Right ventricle myocardium inferior (tissue), 1 donor: Measurements from ENCODE around the gene GOLGB1. TPM values are rescaled to one million over a fixed set of nuclear protein-coding genes. Genes with fewer than 3 reads are reported as not detected.
A peak's percentile ranks its signal among the peaks of the same experiment; 100 is the strongest.
"Not testable (repeated sequence)": the region's sequence is repeated elsewhere in the genome, so short reads cannot be mapped to it uniquely, and the experiment has no call there.

Source experiments
- ATAC-seq: fragments of 200-7000 bp; cut with Tn5 transposase; one replicate; pipeline ENCODE4 v1.9.1; 2020; ENCODE audit warnings: mild to moderate bottlenecking, moderate library complexity
- DNase-seq: peaks from one replicate; pipeline ENCODE4 v3.0.0; 2021; ENCODE audit errors: missing footprints
- intact Hi-C: fragments of 100-400 bp; cut with DNase I; formaldehyde crosslinking; loops from one replicate; pipeline ENCODE4 v1.11.0; 2022
- total RNA-seq: library from RNA; stranded (reverse); fragmentation: NEBNext Ultra II Directional; extraction: Animal tissue kit (Norgen Biotek cat#: 25700); gene quantifications from one replicate; pipeline ENCODE4 v1.2.1, GENCODE V29; 2021
- donor health status: DM: no; HTN: yes; CAD: no; lungs with severe emphysema.

GOLGB1 gene
- total RNA-seq, 1 donor from 2014 or later = 47.5 TPM

DNA sequence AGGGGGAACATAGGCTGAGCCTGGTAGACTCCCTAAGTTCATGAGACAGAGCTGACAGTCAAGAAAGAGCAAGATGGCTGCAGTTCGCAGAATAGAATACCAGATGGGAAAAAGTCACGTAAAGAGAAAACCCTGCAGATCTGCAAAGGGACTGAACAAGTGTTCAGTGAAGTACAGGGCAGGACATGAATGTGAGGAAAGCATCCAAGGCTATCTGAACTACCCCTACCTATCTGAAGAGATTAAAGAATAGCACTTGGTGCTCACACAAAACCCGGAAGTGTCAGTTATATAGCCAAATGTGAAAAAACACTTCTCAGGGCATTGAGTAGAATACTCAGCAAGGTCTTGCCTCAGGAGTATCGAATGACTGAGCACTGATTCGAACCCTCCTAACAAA, 44.0 kb downstream of the GOLGB1 start:
- intact Hi-C loops = no loop called here
- DNase-seq (no peak), ATAC-seq (peak; percentile 28)

DNA sequence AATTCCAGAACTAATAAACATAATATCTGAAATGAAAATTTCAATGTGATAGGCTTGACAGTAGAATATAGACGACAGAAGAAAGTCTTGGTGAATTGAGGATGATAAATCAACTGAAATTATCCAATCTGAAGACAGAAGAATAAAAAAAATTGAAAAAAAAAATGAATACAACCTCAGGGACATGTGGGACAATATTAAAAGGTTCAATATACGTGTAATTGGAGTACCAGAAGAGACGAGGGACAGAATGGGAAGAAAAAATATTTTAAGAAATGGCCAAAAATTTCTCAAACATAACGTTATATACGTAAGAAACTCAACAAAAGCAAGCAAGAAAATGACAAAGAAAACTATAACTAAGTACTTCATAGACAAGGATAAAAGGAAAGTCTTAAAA, 45.6 kb downstream of the GOLGB1 start:
- intact Hi-C loops = no loop called here
- ATAC-seq (no peak), DNase-seq (no peak)

DNA sequence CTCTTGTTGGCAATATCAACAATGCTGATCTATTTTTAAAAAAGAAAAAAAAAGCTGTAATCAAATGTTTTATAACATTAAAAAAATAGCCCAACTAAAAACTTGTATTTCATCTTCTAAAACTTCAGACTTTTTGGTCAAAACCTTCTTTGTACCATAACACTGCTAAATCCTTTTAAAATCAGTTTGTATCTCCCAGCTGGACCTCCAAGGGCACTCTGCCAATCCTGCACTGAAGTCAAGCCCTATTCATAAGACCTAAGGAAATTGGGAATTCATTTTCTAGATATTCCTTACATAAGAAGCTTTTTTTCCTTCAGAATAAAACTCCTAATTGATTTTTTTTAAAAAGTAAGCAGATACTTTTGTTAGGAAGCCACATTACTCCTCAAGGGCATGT, 50.6 kb downstream of the GOLGB1 start:
- no peak for DNase-seq
- peak; percentile 41 for ATAC-seq
- intact Hi-C loops = loop anchor here (5.0 kb wide), 1 partner anchor 48 kb away; the partner anchor contains the start of gene GOLGB1

DNA sequence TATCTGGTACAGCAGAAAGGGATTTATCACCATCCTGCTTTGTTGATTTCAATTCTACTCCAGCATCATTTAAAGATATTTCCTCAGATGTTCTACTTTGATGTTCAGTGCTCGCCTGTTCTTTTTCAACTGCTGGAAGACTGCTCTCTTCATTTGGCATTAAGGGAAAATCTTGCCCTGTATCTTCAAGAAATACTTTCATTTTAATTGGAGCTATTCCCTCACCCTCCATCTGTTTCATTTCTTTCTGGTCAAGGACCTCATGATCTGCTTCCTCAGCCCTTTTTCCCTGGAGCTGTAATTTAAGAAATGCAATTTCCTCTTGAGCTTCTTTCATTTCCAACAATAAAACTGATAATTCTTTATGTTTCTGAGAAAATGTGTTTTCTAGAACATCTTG, 51.1 kb downstream of the GOLGB1 start:
- intact Hi-C loops = loop anchor here (5.0 kb wide), 1 partner anchor 49 kb away; the partner anchor contains the start of gene GOLGB1
- ATAC-seq = peak; percentile 78
- no peak for DNase-seq

DNA sequence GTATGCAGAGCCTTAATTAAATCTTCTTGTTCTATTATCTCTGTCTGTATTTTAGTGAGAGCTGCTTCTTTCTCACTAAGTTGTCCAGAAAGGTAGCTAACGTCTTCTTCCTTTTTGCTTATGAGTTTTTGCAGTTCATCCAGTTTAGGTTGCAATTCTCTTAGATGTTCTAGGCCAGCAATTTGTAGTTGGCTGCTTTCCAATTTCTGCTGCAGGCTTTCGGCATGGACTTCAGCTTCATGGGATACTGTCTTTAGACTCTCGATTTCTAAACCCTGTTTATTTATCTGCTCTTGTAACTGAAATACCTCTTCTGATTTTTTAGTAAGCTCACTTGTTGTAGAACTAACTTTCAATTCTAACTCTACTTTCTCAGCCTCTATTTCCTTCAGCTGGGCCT, 53.4 kb downstream of the GOLGB1 start:
- ATAC-seq (no peak), DNase-seq (no peak)
- intact Hi-C loops = loop anchor here (5.0 kb wide), 1 partner anchor 51 kb away; the partner anchor contains the start of gene GOLGB1

DNA sequence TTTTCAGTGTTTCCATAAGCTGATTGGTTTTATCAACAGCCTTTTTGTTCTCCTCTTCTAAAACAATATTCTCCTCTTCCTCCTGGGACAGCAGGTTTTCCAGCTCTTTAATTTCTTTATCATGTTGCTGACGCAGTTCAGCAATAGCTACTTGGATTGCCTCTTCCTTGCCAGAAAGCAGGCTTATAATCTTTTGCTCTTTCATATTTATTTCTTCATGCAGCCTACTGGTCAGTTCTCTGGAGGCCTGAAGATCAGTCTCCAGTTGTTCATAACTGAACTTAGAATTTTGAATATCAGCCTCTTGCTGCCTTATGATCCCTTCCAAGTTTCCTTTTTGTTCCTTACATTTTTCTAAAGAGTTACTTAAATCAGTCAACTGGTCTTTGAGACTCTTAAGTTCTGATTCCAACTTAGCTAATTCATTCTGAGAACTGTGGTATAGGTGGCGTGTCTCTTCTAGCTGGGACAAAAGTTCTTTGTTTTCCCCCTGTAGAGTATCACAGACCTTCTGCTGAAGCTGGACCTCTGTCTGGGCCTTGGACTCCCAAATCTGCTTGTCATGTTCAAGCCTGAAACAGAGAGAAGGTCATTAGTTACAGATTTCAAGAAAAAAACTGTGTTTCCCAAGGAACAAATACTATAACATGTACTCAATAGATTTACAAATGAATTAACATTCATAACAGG, 57.4 kb downstream of the GOLGB1 start:
- ATAC-seq = peak; percentile 91
- DNase-seq = no peak
- intact Hi-C loops = no loop called here

DNA sequence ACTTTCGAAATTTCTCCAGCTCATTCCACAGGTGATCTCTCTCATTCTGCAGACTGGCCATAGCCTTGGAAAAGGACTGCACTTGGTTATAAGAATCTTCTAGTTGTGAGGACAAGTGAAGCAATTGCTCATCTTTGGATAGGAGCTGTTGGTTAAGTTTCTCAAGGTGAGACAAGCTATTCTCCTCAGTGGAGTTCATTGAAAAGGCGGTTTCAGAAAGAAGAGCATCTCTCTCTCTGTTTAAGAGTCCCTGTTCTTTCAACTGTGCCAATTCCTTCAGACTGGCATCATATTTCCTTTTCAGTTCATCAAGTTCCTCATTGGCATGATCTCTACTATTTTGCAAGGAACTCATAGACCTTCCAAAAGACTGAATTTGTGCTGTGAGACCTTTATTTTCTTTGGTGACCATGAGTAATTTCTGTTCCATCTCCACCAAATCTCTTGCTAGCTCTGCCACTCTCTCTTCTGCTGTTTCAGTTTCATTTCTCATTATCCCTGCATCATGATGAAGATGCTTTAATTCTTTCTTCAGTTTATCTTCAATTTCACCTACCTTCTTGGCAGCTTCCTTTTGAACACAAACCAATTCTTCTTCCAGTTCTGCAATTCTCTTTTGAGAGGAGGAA, 58.6 kb downstream of the GOLGB1 start:
- DNase-seq (no peak), ATAC-seq (no peak)

DNA sequence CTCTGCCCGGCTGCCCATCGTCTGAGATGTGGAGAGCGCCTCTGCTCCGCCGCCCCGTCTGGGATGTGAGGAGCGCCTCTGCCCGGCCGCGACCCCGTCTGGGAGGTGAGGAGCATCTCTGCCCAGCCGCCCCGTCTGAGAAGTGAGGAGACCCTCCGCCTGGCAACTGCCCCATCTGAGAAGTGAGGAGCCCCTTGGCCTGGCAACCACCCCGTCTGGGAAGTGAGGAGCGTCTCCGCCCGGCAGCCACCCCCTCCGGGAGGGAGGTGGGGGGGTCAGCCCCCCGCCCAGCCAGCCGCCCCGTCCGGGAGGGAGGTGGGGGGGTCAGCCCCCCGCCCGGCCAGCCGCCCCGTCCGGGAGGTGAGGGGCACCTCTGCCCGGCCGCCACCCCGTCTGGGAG, 60.8 kb downstream of the GOLGB1 start:
- intact Hi-C loops = not testable (repeated sequence)

More for the DNA sequence above, 58.6 kb downstream of the GOLGB1 start:
- intact Hi-C loops = no loop called here

DNA sequence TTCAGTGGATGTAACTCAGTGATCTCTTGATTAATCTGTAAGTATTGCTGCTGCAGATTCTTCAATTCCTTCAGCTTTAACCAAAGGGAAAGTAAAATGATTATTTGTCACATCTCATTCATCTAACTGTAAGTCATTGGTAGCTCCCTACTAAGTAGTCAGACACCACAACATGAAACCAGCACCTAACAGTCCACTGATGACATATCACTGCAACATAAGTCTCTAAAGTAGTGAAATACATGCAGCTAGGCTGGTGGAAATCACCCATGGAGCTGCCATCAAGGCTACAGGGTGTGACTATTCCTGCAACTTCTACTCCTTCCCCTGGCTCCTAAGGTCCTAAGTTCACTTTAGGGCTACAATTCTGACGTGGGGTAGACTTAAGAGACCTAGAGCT, 67.7 kb downstream of the GOLGB1 start:
- no peak for DNase-seq
- no peak for ATAC-seq
- intact Hi-C loops = no loop called here

More for the DNA sequence above, 60.8 kb downstream of the GOLGB1 start:
- not testable (repeated sequence) for ATAC-seq, DNase-seq

DNA sequence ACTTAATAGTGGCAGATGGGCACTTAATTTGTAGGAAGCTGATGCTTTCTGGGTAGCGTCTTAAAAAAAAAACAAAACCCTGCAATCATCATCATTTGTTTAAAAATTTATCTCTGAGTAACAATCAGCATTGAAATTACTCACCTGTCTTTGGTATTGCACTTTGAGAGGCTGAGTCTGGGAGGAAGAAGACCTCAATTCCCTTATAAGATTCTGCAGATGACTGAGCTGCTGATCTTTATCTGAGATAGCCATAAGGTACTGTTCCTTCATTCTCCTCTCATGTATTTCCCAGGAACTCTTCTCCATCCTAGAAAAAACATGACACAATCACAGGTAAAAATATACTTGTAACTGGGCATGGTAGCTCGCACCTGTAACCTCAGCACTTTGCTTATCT, 72.4 kb downstream of the GOLGB1 start:
- intact Hi-C loops = no loop called here
- DNase-seq (no peak), ATAC-seq (no peak)

DNA sequence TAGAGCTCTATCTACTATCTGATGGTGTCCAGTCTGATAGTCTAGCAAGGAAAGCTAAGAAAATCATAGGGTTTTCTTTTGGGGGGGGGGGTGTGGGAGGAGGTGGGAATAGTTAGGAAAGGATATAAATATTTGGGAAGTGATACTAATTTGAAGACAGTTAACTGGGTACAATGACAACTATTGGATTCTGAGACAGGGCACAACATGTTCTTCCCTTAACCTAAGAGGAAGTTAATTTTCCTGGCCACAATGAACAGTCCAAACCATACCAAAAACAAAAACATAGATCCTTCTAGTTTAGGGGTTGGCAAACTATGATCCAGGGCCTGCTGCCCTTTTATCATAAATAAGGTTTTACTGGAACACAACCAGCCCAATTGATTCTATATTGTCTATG, 78.9 kb downstream of the GOLGB1 start:
- intact Hi-C loops = no loop called here

DNA sequence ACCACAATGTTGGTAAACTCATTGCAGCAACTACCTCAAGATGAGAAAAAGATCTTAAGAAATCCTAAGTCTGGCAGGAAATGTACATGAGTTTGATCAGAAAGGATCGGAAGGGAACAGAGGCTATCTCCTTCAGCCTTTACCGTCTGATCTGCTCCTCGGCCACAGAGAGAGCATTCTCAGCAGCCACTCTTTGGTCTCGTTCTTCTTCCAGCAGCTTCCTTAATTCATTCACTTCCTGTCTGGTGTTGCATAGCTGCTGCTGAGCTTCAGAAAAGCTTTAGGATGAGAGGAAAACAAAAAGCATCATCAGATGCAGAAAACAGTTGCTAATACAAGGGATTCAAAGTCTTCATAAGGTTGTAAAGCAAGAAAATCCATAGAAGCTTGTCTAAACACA, 82.2 kb downstream of the GOLGB1 start:
- intact Hi-C loops = no loop called here
- DNase-seq = no peak
- ATAC-seq = no peak

More for the DNA sequence above, 78.9 kb downstream of the GOLGB1 start:
- DNase-seq (no peak), ATAC-seq (peak; percentile 57)

DNA sequence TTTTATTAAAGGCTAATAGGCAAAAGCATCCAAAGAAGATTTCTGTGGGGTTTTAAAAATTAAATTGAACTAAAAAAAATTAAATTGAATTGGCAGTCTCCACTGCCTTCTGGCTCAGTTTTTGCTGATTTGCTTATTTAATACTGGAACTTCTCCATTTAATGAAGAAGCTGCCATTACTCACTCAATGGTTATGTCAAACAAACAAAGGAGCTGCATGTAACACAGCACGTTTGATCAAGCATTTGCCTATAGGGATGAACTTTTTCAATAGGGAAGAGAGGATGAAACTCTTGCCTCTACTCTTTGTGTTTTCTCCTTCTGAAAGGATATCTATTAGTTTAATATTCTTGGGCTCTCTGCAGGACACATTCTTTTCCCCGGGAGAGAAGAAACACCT, 84.1 kb downstream of the GOLGB1 start:
- intact Hi-C loops = no loop called here
- ATAC-seq (no peak), DNase-seq (no peak)

DNA sequence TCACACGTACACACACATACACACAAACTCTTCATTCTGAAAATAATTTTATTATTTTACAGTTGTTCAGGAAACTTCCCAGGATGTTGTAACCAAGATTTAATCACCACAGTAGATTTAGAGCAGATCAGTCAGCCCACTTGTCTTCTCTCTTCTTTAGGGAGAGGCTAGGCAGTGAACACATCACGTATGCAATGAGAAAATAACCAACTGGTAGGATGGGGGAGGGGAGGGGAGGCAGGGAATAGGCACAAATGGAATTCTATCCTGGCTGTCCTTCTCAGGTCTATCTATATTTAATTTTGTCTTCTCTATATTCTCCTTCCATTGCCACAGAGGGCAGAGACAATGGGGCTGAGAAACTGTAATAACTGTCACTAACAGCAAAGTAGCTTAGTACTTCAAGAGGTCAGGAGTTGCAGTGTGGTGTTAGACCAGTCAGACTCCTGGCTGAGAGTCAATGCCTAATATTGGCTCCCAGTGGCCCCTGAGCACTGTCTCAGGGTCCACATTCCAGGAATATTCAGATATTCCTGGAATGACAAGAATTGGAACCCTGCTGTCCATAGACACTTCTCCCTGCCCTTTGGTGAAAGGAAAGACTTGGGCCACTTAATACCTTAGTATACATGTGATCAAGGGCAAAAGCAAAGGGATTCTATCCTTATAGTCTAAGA, 86.2 kb downstream of the GOLGB1 start:
- DNase-seq (no peak), ATAC-seq (peak; percentile 45)
- intact Hi-C loops = no loop called here

DNA sequence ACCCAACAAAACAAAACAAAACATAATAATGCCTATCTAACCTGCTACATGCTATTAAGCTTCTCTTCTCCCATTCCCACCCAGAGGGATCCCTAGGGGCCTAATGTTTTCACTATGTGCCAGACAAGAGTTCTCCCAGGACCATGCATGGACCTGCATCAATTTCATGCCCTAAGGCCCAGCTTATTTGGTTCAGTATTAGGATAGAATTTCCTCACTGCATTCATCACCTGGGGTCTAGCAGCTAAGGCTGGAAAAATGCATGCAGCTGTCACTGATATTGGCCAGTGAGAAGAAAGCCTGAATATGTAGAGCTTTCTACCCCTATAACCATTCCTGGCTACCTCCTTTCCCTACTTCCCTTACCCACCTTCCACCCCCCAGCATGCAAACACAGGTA, 86.8 kb downstream of the GOLGB1 start:
- ATAC-seq (no peak), DNase-seq (no peak)
- intact Hi-C loops = no loop called here

DNA sequence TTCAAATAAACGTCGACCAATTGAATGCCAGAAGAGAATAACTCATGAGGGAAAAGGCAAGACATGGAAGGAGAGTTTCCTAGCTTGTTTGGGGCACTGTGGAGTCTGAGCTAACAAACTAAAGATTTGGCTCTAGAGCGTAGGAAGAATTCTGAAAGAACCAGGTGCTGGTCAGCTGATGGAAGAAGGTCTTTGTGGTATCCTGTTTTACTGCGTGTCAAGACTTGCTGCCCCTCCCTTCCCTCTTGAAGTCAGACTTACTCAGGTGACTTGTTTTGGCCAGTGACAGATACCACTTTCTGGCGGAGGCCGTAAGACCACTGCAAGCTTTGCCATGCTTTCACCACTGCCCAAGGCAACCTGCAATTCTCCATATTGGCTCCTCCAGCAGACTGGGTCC, 88.2 kb downstream of the GOLGB1 start:
- intact Hi-C loops = no loop called here
- ATAC-seq (no peak), DNase-seq (no peak)

DNA sequence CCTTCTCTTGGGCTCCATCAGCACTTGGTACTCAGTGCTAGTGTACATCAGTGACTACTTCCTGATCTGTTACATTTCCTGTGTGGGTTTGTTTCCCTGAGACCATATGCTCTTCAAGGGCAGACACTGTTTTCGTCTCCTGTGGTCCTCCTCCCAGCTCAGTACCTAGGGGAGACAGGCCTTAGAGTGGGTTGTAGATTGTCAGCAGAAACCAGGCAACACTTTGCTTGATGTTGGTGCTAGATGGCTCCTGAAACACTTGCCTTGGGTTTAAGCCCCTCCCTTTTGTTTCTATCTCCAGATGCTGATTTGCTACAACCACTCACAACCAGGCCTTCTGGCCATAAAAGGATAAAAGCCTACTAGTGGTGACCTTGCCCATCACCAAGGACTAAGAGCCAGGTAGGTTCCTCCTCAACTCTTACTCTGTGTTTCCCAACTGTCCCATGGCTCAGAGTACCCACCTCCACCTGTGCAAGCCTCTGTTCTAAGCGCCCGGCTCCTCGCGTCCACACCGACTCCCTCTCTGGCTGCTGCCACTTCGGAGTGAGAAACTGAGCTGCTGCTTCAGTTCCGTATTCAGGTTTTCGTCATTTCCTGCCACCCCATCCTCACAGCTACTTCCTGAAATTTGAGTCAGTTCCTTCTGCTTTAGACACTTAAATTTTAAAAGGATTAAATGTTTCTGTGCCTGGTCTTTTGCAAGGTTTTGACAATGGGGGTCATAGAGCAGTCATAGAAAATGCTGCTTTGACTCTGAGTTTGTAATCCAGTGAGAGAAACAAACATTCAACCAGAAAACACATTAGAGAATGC, 89.0 kb downstream of the GOLGB1 start, which contains the start of gene HCLS1:
Gene HCLS1, minus strand, starts transcription at position 548 of the 816 bp plus-strand sequence. CDS start 2,556 bp downstream, outside the sequence.
- peak; percentile 54 for ATAC-seq
- intact Hi-C loops = no loop called here
- DNase-seq = peak; percentile 81

DNA sequence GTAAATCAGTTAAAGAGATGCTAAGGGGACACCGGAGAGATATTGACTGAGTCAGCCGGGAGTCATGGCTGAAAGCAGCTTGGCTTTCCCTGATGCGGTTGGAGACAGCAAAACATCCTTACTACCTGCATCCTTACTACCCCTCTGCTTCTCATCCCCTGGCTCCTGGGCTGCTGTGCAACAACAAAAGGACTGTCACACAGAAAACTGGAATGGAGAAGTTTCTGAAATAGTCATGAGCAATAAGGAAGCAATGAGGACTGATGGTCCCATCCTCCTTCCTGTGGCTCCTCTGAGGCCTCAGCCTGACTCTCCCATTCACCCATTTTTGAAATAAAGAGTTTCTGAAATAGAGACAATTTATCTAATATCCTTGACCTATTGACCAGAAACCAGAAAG, 90.0 kb downstream of the GOLGB1 start:
- no peak for ATAC-seq

More for the DNA sequence above, 90.0 kb downstream of the GOLGB1 start:
- no peak for DNase-seq
- intact Hi-C loops = no loop called here
